IPS-NIHi7 (cell line): Measurements from ENCODE around the gene RNF150.

Source experiments
- DNase-seq: peaks from one replicate; pipeline ENCODE4 v3.0.0; 2012; ENCODE audit warnings: mixed read lengths; ENCODE audit errors: extremely low spot score

RNF150 gene

GRCh38 chr4:141023051-141023450, 110.2 kb downstream of the RNF150 start:
- no peak for DNase-seq

GRCh38 chr4:141022111-141022695, 111.1 kb downstream of the RNF150 start:
- DNase-seq = no peak

GRCh38 chr4:141021397-141022110, 111.7 kb downstream of the RNF150 start:
- DNase-seq = no peak

GRCh38 chr4:141020801-141021261, 112.4 kb downstream of the RNF150 start:
- DNase-seq = no peak

- no peak for DNase-seq
These were observed 113.5 kb downstream of the RNF150 start for GRCh38 chr4:141019768-141020167.

GRCh38 chr4:141016117-141016798, 117.0 kb downstream of the RNF150 start:
- DNase-seq = no peak

- DNase-seq = no peak
These were observed 119.4 kb downstream of the RNF150 start for GRCh38 chr4:141013899-141014298.

- DNase-seq = no peak
These were observed 121.4 kb downstream of the RNF150 start for GRCh38 chr4:141011901-141012315.

GRCh38 chr4:141009931-141010330, 123.3 kb downstream of the RNF150 start:
- no peak for DNase-seq

GRCh38 chr4:141009129-141009528, 124.1 kb downstream of the RNF150 start:
- DNase-seq = no peak

GRCh38 chr4:141006242-141006802, 126.9 kb downstream of the RNF150 start:
- no peak for DNase-seq

- no peak for DNase-seq
These were observed 128.4 kb downstream of the RNF150 start for GRCh38 chr4:141004823-141005222.

- no peak for DNase-seq
These were observed 130.1 kb downstream of the RNF150 start for GRCh38 chr4:141003193-141003592.

GRCh38 chr4:141002323-141002805, 130.9 kb downstream of the RNF150 start:
- no peak for DNase-seq

GRCh38 chr4:140996766-140997165, 136.5 kb downstream of the RNF150 start:
- no peak for DNase-seq

GRCh38 chr4:140995058-140995457, 138.2 kb downstream of the RNF150 start:
- DNase-seq = no peak

- DNase-seq = no peak
These were observed 139.3 kb downstream of the RNF150 start for GRCh38 chr4:140994015-140994414.

GRCh38 chr4:140993370-140993769, 139.9 kb downstream of the RNF150 start:
- peak; percentile 20 for DNase-seq

- no peak for DNase-seq
These were observed 143.3 kb downstream of the RNF150 start for GRCh38 chr4:140989944-140990343.

- no peak for DNase-seq
These were observed 147.2 kb downstream of the RNF150 start for GRCh38 chr4:140986045-140986444.

- no peak for DNase-seq
These were observed 150.5 kb downstream of the RNF150 start for GRCh38 chr4:140982613-140983340.
